H9 (cell line): ENCODE measurements around the gene GPRC5D. TPM values are rescaled to one million over a fixed set of nuclear protein-coding genes. Genes with fewer than 3 reads are reported as not detected.

Experiments
- DNase-seq: peaks from one replicate; pipeline ENCODE4 v3.0.0-alpha.2; 2017
- H2AFZ ChIP-seq: one replicate; pipeline ENCODE4 v1.6.1; 2013; ENCODE audit warnings: mild to moderate bottlenecking, low read length, control low read depth, moderate library complexity
- H2AK5ac ChIP-seq: 2 replicates; pipeline ENCODE4 v1.6.1; 2013; ENCODE audit warnings: low read length, control low read depth, mixed read lengths; ENCODE audit not compliant: insufficient read length
- H2BK120ac ChIP-seq: one replicate; pipeline ENCODE4 v1.6.1; 2013; ENCODE audit warnings: low read depth, mild to moderate bottlenecking, low read length, control low read depth, inconsistent platforms; ENCODE audit not compliant: poor library complexity, severe bottlenecking
- H2BK12ac ChIP-seq: 2 replicates; pipeline ENCODE4 v1.6.1; 2013; ENCODE audit warnings: low read length, control low read depth, mixed read lengths, low read depth; ENCODE audit not compliant: insufficient read length
- H2BK15ac ChIP-seq: 2 replicates; pipeline ENCODE4 v1.6.1; 2013; ENCODE audit warnings: low read depth, low read length, control low read depth
- H2BK20ac ChIP-seq: one replicate; pipeline ENCODE4 v1.6.1; 2013; ENCODE audit warnings: low read depth, mild to moderate bottlenecking, low read length, control low read depth, inconsistent platforms; ENCODE audit not compliant: poor library complexity, severe bottlenecking
- H2BK5ac ChIP-seq: 2 replicates; pipeline ENCODE4 v1.6.1; 2013; ENCODE audit warnings: low read length, control low read depth, mixed read lengths; ENCODE audit not compliant: insufficient read length
- H3K14ac ChIP-seq: 2 replicates; pipeline ENCODE4 v1.6.1; 2013; ENCODE audit warnings: low read length, control low read depth; ENCODE audit not compliant: insufficient read depth
- H3K18ac ChIP-seq: 2 replicates; pipeline ENCODE4 v1.6.1; 2013; ENCODE audit warnings: low read depth, mild to moderate bottlenecking, mixed read lengths, low read length, control low read depth; ENCODE audit not compliant: insufficient read length
- H3K23ac ChIP-seq: 2 replicates; pipeline ENCODE4 v1.6.1; 2013; ENCODE audit warnings: low read length, control low read depth, mixed read lengths, low read depth; ENCODE audit not compliant: insufficient read length
- H3K23me2 ChIP-seq: 2 replicates; pipeline ENCODE4 v1.6.1; 2013; ENCODE audit warnings: low read depth, mild to moderate bottlenecking, mixed read lengths, low read length, control low read depth; ENCODE audit not compliant: insufficient read length, poor library complexity, severe bottlenecking
- H3K27ac ChIP-seq: 2 replicates; pipeline ENCODE4 v1.5.1; 2013; ENCODE audit warnings: low read length, control low read depth, mixed read lengths, low read depth; ENCODE audit not compliant: insufficient read length
- H3K27me3 ChIP-seq: 2 replicates; pipeline ENCODE4 v1.6.1; 2013; ENCODE audit warnings: low read length, control low read depth, inconsistent platforms; ENCODE audit not compliant: insufficient read depth
- H3K4ac ChIP-seq: 2 replicates; pipeline ENCODE4 v1.6.1; 2013; ENCODE audit warnings: low read depth, mild to moderate bottlenecking, control low read depth, inconsistent platforms, low read length, moderate library complexity
- H3K4me1 ChIP-seq: 2 replicates; pipeline ENCODE4 v1.6.1; 2013; ENCODE audit warnings: low read length, control low read depth, inconsistent platforms; ENCODE audit not compliant: insufficient read depth
- H3K4me2 ChIP-seq: 2 replicates; pipeline ENCODE4 v1.6.1; 2013; ENCODE audit warnings: low read length, control low read depth, mixed read lengths; ENCODE audit not compliant: insufficient read length, insufficient read depth
- H3K56ac ChIP-seq: 2 replicates; pipeline ENCODE4 v1.6.1; 2013; ENCODE audit warnings: low read depth, mild to moderate bottlenecking, mixed read lengths, low read length, control low read depth; ENCODE audit not compliant: insufficient read length
- H3K79me1 ChIP-seq: 2 replicates; pipeline ENCODE4 v1.6.1; 2013; ENCODE audit warnings: low read depth, mild to moderate bottlenecking, moderate library complexity, low read length, control low read depth, inconsistent platforms; ENCODE audit not compliant: insufficient read depth, poor library complexity, severe bottlenecking
- H3K79me2 ChIP-seq: 2 replicates; pipeline ENCODE4 v1.6.1; 2013; ENCODE audit warnings: low read length, control low read depth, inconsistent platforms; ENCODE audit not compliant: insufficient read depth
- H3K9ac ChIP-seq: 2 replicates; pipeline ENCODE4 v1.6.1; 2013; ENCODE audit warnings: low read length, control low read depth, mixed read lengths; ENCODE audit not compliant: insufficient read length; ENCODE audit errors: extremely low read depth
- H3K9me3 ChIP-seq: one replicate; pipeline ENCODE4 v1.6.1; 2013; ENCODE audit warnings: low read depth, low read length, inconsistent platforms; ENCODE audit not compliant: control insufficient read depth
- H3T11ph ChIP-seq: one replicate; pipeline ENCODE4 v1.6.1; 2013; ENCODE audit warnings: mild to moderate bottlenecking, low read length, control low read depth, inconsistent platforms
- H4K20me1 ChIP-seq: one replicate; pipeline ENCODE4 v1.6.1; 2013; ENCODE audit not compliant: control insufficient read depth, insufficient read length, insufficient read depth
- H4K5ac ChIP-seq: 2 replicates; pipeline ENCODE4 v1.6.1; 2013; ENCODE audit warnings: low read depth, mild to moderate bottlenecking, mixed read lengths, low read length, control low read depth; ENCODE audit not compliant: insufficient read length
- H4K8ac ChIP-seq: replicated peaks from 2 replicates; pipeline ENCODE4 v1.6.1; 2013; ENCODE audit warnings: low read length, control low read depth, mixed read lengths, low read depth; ENCODE audit not compliant: insufficient read length
- H4K91ac ChIP-seq: 2 replicates; pipeline ENCODE4 v1.6.1; 2013; ENCODE audit warnings: low read depth, mild to moderate bottlenecking, moderate library complexity, mixed read lengths, low read length, control low read depth; ENCODE audit not compliant: insufficient read length
- H3K27ac Mint-ChIP-seq, 3 experiments: 2 replicates in 2 of 3; 3 replicates in 1 of 3; pipeline ENCODE4 v1.8.0; 2020 to 2021; ENCODE audit warnings: mixed read lengths in 3 of 3, mild to moderate bottlenecking in 1 of 3, moderate library complexity in 1 of 3
- H3K27me3 Mint-ChIP-seq: 2 replicates; pipeline ENCODE4 v1.8.0; 2021; ENCODE audit warnings: low read depth, mild to moderate bottlenecking, moderate library complexity, mixed read lengths
- H3K36me3 Mint-ChIP-seq, 3 experiments: 2 replicates in 2 of 3; 3 replicates in 1 of 3; pipeline ENCODE4 v1.8.0; 2020 to 2021; ENCODE audit warnings: low read depth in 3 of 3, mixed read lengths in 3 of 3; ENCODE audit not compliant: insufficient read depth in 1 of 3
- H3K4me1 Mint-ChIP-seq, 2 experiments: 2 replicates each; pipeline ENCODE4 v1.8.0; 2020; ENCODE audit warnings: mixed read lengths in 2 of 2
- H3K4me3 Mint-ChIP-seq, 2 experiments: 2 replicates in 1 of 2; 3 replicates in 1 of 2; pipeline ENCODE4 v1.8.0; 2020 to 2021; ENCODE audit warnings: mild to moderate bottlenecking in 2 of 2, mixed read lengths in 2 of 2, moderate library complexity in 1 of 2
- H3K9me3 Mint-ChIP-seq, 2 experiments: 2 replicates in 1 of 2; 3 replicates in 1 of 2; pipeline ENCODE4 v1.8.0; 2020; ENCODE audit warnings: mild to moderate bottlenecking in 2 of 2, mixed read lengths in 2 of 2, moderate library complexity in 1 of 2
- CTCF ChIP-seq: fragments of 200-600 bp; sonication (generic); conservative IDR thresholded peaks from 3 replicates; pipeline ENCODE4 v1.8.0; 2021; ENCODE audit warnings: antibody characterized with exemption, mild to moderate bottlenecking
- WGBS: extraction: QIAGEN DNeasy Blood & Tissue Kit; methylation state at CpG from one replicate; pipeline ENCODE4 v1.1.7; 2013; ENCODE audit warnings: missing lambda C conversion rate, low lambda C conversion rate, mixed read lengths; ENCODE audit not compliant: insufficient read length; ENCODE audit errors: extremely low coverage; 5-methylcytosine and 5-hydroxymethylcytosine counted together
- total RNA-seq: library from RNA; stranded (reverse); gene quantifications from 2 replicates; pipeline ENCODE4 v1.2.1, GENCODE V29; 2021

Gene GPRC5D
- total RNA-seq, 1 experiment from 2014 or later, result not detected

GRCh38 chr12:12960639-12961209 lies 8.8 kb upstream of the GPRC5D start:
- no peak overlapping the region for H2AFZ ChIP-seq
- no peak overlapping the region for H3K4me3 Mint-ChIP-seq
- DNase-seq, result no peak

More at GRCh38 chr12:12960639-12961209, 8.8 kb upstream of the GPRC5D start:
- H2BK5ac ChIP-seq, result no peak overlapping the region
- H3K9ac ChIP-seq, result no peak overlapping the region
- no peak for TF ChIP-seq CTCF
- no peaks in the 10 kb centered on the region for H3K4me1 ChIP-seq
- H3K4me2 ChIP-seq, result no peak overlapping the region
- no peak overlapping the region for H4K91ac ChIP-seq
- WGBS, result no CpG with 5 or more reads among the region's 5 CpGs
- no peaks in the 10 kb centered on the region for H3K27me3 Mint-ChIP-seq
- no peak overlapping the region for H3K23ac ChIP-seq
- H3K79me1 ChIP-seq, result no peaks in the 10 kb centered on the region
- H3K4me1 Mint-ChIP-seq, result no peaks in the 10 kb centered on the region
- H2BK15ac ChIP-seq, result no peak overlapping the region
- no peak overlapping the region for H2BK120ac ChIP-seq
- H3K9me3 ChIP-seq, result no peaks in the 10 kb centered on the region
- no peak overlapping the region for H2AK5ac ChIP-seq
- no peak overlapping the region for H3K27ac ChIP-seq
- no peaks in the 10 kb centered on the region for H3K79me2 ChIP-seq
- H4K8ac ChIP-seq, result no peak overlapping the region
- no peak overlapping the region for H3K18ac ChIP-seq
- H4K20me1 ChIP-seq, result no peaks in the 10 kb centered on the region
- no peak overlapping the region for H3K14ac ChIP-seq
- H3K23me2 ChIP-seq, result no peaks in the 10 kb centered on the region
- H3K36me3 Mint-ChIP-seq, result no peaks in the 10 kb centered on the region; a peak in 1 of 7 replicates
- H3K4ac ChIP-seq, result no peak overlapping the region
- H3K27ac Mint-ChIP-seq, result no peak overlapping the region
- H3K9me3 Mint-ChIP-seq, result no peaks in the 10 kb centered on the region; a peak in 1 of 5 replicates
- H2BK20ac ChIP-seq, result no peak overlapping the region
- H2BK12ac ChIP-seq, result no peak overlapping the region
- no peak overlapping the region for H3T11ph ChIP-seq
- H3K27me3 ChIP-seq, result no peaks in the 10 kb centered on the region
- H3K56ac ChIP-seq, result no peak overlapping the region
- H4K5ac ChIP-seq, result no peak overlapping the region
